ENCODE results near the gene WDR31.

DNA sequence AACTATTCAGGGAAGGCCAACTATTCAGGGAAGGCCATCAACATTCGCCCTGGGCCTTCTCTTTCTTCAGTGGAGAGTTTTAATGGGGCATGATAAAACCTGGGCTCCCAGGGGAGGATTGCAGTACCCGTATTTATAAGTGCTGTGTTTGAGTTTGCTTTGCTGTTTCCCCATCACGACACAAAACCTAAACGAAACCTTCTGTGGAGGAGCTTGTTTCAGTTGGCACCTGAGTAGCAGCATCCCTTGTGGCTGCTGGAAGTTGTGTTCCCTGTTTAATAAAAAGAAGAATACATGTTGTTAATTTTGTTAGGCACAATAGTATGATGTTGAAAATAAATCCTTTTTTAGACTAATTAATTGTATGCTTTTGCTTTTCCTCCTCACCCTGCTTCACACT lies 8.3 kb downstream of the WDR31 start:
- TF ChIP-seq, protein P1, sequence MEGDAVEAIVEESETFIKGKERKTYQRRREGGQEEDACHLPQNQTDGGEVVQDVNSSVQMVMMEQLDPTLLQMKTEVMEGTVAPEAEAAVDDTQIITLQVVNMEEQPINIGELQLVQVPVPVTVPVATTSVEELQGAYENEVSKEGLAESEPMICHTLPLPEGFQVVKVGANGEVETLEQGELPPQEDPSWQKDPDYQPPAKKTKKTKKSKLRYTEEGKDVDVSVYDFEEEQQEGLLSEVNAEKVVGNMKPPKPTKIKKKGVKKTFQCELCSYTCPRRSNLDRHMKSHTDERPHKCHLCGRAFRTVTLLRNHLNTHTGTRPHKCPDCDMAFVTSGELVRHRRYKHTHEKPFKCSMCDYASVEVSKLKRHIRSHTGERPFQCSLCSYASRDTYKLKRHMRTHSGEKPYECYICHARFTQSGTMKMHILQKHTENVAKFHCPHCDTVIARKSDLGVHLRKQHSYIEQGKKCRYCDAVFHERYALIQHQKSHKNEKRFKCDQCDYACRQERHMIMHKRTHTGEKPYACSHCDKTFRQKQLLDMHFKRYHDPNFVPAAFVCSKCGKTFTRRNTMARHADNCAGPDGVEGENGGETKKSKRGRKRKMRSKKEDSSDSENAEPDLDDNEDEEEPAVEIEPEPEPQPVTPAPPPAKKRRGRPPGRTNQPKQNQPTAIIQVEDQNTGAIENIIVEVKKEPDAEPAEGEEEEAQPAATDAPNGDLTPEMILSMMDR (conservative IDR thresholded peaks at IDR 0.05), result no peak
- no peak for TF ChIP-seq EZH2 (IDR thresholded peaks at IDR 0.05; ENCODE audit: low read depth)

Measured in PC-9 (cell line).